Measurements from ENCODE around the gene COMMD6.

Gene COMMD6

GRCh38 chr13:75482820-75483079 lies 54.9 kb downstream of the COMMD6 start:
- no peak for DNase-seq (ENCODE audit: low read depth in 2 of 2)

- DNase-seq (ENCODE audit: low read depth in 2 of 2), result peak in 1 of 2 donors; percentile 55
Measured at GRCh38 chr13:75482070-75482819, 55.4 kb downstream of the COMMD6 start, which contains the start of gene TBC1D4. Gene TBC1D4, minus strand, starts transcription at chr13:75482169. Its CDS starts 402 bp downstream, at chr13:75481767.

- no peak for DNase-seq (ENCODE audit: low read depth in 2 of 2)
Measured at GRCh38 chr13:75481176-75482069, 56.2 kb downstream of the COMMD6 start.

- DNase-seq (ENCODE audit: low read depth in 2 of 2), result peak in 1 of 2 donors; percentile 16
Measured at GRCh38 chr13:75480671-75481175, 56.9 kb downstream of the COMMD6 start.

GRCh38 chr13:75479102-75479740 lies 58.4 kb downstream of the COMMD6 start:
- DNase-seq (ENCODE audit: low read depth in 2 of 2), result no peak

- DNase-seq (ENCODE audit: low read depth in 2 of 2), result no peak
Measured at GRCh38 chr13:75478659-75479058, 59.0 kb downstream of the COMMD6 start.
